Left renal cortex interstitium (tissue), 4 donors: Measurements from ENCODE around the gene NDST1. TPM values are rescaled to one million over a fixed set of nuclear protein-coding genes. Genes with fewer than 3 reads are reported as not detected.
"Not testable (repeated sequence)": the region's sequence is repeated elsewhere in the genome, so short reads cannot be mapped to it uniquely, and the experiment has no call there.

Experiments
- DNase-seq, 4 donors: peaks; one replicate each; pipeline ENCODE4 v3.0.0-alpha.2; 2013; ENCODE audit warnings: low read depth in 4 of 4, low spot score in 2 of 4, missing footprints in 1 of 4
- polyA plus RNA-seq, 4 donors: library from polyadenylated mRNA; unstranded; fragments of 120-200 nt; gene quantifications; one replicate each; pipeline ENCODE4 v1.2.1, GENCODE V29; 2013; ENCODE audit not compliant: insufficient read length in 4 of 4

The NDST1 gene
- polyA plus RNA-seq, 4 donors: 53.3 to 68.6 (median 57.9) TPM

DNA sequence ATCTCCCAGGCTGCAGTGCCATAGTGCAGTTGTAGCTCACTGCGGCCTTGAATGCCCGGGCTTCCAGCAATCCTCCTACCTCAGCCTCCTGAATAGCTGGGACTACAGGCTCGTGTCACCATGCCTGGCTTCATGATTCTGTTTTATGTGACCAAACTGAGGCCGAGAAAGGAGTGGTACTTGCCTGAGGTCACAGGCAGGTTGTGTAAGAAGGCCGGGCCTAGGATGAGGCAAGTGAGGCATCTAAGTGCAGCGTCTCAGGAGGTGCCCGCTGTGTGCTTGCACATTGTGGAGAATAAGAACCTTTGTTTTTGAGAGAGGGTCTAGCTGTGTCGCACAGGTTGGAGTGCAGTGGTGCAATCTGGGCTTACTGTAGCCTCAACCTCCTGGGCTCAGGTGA, 2.1 kb upstream of the NDST1 start:
- DNase-seq: no peak

DNA sequence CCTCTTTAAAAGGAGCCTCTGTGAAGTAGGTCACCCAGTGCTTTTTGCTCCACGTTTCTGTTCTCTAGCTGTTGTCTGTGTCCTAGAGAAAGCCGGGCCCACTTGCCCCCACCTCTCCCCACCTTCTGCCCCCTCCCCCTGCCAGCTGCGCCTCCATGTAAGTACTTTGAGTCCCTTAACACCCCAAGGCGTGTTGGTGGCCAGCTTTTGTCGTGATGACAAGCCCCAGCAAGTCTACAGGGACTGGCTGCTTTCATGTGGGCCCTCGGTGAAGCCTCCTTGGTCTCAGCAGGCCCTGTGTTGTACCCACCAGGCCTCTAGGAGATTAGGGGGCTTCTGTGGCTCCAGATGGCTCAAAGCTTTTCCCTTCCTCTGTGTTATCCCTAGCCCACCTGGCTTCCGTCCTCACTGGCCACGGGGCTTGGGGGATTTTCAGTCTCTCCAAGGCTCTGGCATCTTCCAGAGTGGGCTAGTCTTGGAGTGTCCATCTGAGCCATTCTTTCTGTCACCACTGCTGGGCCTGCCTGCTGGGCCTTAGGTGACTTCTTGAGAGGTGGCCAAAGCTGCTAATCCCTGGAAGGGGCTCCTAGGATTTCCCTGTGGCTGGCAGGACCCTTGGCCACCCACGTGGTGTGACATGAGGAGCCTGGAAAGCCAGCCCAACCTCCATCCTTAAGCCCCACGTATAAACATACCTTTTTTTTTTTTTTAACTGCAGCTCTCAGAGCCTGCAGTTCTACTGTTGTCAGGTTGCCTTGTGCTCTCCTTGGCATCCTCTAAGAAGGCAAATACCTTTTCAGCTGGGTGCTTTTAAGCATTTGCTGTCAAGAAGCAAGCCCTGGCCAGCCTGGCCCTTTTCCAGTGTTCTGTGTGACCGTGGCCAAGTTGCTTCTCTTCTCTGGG, 1.1 kb upstream of the NDST1 start:
- DNase-seq: no peak

DNA sequence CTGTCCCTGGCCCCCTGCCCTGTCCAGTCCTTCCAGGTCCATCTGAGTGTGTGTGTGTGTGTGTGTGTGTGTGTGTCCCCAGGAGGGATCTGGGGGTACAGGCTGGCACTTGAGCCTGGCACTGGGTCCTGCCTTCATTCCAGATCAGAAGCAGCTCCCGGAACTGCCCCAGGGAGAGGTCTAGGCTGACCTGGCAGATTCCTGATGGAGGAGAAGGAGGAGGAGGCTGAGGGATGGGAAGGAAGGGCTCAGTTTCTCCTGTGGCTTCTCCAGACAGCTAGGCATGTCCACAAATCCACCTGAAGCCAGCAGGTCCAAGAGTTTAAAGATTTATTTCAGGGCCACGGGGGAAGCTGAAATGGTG, 328 bp downstream of the NDST1 start:
- no peak for DNase-seq

DNA sequence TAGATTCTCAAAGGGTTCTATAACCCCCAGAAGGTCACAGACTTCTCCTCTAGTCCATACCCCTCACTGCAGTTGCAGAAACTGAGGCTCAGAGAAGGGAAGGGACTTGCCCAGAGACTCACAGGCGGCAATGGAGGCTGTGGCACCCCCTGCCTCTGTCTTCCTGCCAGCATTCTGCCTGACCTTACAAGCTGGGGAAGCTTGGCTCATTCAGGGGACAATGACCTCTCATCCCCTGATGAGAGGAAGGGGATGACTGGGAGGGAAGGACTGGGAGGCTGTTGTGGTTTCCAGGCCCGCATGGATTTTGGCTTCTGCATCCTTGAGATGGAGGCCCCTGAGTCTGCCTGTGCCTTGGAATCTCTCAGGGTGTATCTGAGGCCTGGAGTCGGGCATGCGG, 897 bp downstream of the NDST1 start:
- DNase-seq: no peak

DNA sequence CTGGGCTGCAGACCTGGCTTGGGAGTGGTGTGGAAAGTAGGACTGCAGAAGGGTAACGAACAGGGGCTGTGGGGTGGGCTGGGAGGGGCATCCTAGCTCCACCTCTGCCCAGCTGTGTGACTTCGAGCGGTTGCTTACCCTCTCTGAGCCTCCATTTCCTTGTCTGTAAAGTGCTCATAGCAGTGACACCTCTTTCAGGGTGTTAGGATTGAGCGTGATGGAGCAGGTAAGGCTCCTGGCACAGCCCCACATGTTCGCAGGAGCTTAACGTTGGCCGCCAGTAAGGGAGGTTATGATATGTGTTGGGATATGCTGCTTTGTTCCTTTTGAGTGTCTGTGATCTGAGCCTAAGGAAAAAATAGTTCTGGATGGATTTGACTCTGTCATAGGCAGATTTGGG, 2.1 kb downstream of the NDST1 start:
- DNase-seq: no peak

DNA sequence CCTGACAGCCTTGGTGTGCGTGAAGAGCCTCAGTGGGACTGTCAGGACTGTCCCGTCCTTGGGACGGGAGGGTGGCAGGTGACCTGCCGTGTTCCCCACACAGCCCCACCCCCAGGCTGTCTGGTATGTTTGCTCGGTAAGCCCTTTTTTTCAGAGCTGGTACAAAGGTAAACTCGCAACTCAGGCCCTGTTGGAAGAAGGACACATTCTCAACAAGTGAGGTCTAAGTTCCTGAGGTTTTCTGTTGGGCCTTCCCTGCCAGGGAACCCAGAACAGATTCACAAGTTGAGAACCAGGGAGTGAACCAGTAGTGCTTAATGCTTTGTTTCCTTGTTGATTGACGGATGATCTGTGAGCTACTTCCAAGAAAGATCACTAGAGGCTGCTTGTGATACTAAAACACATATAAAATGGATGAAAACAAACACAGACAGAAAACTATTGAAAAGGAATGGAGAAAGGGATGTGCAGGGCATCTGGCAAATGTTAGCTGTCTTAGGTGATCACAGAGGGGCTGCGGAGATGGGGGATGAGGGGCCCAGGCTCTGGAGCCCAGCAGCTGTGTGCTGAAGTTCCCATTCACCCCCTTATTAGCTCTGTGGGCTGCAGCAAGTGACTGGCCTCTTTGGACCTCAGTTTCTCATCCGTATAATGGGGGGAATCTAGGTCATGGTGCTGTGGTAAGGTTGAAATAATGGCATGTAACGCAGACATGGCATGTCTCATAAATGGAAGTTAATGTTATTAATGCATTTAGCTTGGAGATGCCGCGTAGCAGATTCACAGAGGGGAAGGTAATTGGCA, 2.7 kb downstream of the NDST1 start:
- DNase-seq: no peak

DNA sequence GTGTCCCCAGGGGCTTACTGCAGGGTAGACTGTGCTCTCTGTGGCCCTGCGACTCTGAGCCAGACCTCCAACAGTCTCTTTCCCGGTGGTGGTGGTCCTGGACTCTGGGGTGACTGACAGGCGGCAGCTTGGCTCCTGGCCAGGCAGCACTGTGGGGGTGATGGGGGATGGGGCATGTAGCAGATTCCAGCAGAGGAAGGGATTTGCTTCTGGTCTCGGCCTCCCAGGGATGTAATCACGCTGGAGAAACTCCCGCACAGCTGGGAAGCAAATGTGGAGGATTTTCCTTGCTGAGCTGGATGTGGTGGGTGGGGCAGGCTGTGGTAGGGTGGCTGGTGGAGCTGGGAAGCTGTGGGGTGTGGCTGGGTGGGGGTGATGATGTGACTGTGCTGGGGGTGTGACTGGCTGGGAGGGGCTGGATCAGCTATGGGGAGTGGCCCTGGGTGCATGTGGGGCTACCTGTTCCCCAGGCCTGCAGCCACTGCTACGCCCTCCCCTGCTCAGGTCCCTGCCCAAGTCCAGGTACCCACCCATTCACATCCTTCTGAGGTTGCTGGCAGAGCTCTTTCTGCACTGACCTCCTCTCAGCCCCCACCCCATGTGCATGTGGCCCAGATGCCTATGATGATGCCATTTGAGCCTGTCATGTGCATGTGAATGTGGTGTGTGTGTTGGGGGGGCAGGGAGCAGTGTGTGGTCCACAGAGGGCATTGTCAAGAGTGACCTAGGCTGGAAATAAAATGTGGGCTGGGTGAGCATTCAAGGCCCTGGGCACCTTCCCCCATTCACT, 3.8 kb downstream of the NDST1 start:
- DNase-seq: no peak

DNA sequence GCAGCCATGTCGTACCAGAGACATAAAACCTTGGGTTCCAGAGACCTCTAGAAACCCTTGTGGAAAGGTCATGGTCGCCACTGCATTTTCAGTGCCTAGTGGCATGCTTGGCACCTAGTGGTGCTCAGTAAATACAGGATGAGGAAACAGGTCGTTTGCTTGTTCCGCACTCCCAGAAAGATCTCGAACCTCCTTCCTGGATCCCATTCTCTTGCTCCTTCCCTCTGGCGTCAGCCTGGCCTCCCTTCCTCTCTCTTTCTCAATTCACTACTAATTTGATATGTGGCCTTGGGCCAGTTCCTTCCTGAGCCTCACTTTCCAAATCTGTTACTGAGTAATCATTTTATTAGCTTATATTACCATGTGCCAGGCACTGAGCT, 4.4 kb downstream of the NDST1 start:
- no peak for DNase-seq

DNA sequence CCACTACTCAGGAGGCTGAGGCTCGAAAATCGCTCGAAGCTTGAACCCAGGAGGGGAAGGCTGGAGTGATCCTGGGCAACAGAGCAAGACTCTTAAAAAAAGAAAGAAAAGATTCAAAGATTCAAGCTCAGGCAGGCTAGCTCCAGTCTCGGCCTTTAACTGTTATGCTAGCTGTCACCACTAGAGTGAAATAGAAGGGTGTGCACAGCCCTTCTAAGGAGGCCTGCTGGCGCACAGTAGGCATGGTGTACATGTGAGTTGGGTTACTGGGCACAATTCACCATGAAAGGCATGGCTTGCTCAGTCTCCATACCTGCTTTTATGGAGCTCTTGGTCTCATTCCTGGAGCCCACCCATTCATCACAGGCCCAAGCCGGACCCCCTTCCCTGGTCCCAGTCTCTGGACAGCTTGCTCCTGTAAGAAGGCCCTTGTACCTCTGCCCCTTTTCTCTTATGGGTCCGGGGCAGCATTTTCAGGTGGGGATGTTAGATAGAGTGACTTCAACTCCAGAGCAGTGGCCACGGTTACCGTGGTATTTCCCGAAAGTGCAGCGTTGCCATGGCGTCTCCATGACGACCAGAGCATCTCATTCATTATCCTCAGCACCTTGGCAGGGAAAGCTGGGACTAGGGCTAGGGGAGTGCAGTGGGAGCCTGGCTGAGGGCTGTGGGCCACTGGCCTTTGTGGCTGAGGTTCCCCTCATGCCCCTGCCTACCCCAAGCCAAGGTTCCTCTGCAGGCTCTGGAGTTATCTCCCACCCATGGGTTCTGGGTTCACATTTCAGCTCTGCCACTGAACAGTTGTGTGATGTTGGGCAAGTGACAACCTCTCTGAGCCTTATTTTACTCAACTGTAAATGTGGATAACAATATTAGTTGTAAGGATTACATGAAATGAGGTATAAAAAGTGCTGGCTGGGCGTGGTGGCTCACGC, 5.7 kb downstream of the NDST1 start:
- DNase-seq: no peak

DNA sequence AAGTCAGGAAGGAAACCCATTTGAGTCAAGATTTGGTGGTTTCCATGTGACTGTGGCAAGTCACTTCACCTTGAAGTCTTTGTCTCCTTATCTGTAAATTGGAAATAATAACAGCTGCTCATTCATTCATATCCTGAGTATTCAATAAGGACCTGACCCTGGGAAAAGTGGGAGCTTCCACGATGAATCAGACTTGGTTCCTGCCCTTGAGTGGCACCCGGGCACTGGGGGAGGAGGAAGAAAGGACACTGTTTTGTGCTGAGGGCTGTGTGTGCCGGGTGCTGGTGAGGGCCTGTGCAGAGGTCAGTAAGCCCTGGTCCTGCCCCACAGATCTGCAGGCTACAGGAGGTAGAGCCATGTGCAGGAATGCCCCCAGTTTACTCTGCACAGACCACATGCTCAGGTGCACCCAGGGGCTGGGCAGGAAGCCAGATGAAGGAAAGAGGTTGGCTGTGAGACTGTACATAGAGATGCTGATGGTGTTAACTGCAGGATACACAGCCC, 6.8 kb downstream of the NDST1 start:
- DNase-seq: no peak

DNA sequence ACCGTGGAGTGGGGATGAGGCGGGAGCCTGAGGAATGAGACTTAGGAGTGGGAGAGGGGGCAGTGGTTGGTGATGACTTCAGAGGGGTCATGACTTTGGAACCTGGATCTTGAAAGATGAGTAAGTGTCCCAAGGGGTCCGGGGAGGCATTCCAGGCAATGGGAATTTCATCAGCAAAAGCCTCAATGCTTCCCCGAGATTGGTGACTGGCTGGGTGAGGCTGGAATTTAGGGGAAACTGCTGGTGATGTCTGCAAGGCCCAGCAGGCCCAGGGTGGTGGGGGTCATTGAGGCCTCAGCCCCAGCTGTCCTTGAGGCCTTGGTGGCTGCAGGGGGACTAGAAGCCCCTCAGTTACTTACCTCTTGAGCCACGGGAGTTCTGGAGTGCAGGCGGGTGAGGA, 7.5 kb downstream of the NDST1 start:
- DNase-seq: no peak

DNA sequence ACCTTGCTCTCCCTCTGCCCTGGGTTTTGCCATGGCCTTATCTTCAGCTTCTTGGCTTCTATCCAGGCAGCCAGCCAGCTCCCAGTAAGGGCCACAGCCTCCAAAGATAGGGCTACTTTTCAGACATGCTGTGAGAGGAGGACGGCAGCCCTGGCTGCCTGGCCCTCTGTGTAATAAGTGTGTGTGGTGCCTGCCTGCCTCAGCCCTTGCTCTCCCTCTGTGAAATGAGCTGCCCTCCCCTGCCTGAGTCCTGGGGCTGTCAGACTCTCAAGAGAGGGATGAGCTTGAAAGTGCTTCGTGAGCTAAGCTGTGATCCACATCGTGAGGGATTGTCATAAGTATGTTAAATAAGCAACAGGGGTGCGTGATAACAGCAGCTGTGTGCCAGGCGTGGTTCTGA, 8.1 kb downstream of the NDST1 start:
- no peak for DNase-seq

DNA sequence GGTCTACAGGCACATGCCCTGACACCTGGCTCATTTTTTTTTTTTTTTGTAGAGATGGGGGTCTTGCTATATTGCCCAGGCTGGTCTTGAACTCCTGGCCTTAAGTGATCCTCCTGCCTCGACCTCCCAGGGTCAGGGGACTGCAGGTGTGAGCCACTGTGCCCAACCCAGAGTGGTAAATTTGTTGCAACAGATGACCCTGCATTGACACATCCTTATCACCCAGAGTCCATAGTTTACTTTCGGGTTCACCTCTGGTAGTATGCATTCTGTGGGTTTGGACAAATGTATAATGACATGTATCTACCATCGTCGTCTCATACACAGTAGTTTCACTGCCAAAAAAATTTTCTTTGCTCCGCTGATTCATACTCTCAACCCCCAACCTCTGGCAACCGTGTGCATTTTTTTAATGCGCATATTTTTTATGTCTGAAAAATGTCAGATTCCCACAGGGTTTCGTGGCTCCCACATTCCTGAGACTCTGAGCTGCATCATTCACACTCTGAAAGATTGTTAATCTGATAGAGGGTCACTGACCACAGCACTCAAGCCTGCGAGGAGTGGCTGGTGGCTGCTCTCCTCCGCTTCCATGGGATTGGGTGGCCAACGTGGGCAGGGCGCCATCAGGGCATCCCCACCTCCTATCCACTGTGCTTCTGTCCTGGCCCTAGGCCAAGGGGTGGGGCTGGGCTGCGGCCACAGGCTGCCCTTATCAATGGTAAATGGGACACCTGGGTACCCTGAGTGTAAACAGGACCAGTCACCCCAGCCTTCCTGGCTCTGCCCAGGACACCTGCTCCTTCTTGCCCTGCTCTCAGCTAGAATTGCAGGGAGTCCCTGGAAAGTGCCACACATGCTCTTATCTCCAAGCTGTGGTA, 9.6 kb downstream of the NDST1 start:
- no peak for DNase-seq

DNA sequence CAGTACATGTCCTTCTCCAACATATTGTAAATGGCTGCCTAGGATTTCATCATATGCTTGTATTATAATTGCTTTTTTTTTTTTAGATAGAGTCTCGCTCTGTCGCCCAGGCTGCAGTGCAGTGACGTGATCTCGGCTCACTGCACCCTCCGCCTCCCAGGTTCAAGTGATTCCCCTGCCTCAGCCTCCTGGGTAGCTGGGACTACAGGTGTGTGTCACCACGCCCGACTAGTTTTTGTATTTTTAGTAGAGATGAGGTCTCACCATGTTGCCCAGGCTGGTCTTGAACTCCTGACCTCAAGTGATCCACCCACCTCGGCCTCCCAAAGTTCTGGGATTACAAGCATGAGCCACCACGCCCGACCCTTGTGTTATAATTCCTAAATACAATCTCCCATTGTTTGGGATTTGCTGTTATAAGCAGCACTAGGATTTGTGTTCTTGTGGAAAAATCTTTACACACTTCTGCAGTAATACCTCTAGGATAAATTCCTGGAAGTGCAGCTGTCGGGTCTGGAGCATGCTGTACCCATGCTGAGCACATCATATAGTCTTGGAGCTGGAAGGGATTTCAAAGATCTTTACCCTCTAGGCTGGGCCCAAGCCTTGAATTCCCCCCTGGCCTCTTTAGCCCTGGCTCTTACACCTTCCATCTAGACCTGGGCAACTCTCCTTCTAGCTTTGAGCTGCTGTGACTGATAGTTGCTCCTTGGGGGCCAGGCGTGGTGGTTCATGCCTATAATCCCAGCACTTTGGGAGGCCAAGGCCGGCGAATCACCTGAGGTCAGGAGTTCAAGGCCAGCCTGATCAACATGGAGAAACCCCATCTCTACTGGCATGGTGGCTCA, 11.0 kb downstream of the NDST1 start:
- not testable (repeated sequence) for DNase-seq

DNA sequence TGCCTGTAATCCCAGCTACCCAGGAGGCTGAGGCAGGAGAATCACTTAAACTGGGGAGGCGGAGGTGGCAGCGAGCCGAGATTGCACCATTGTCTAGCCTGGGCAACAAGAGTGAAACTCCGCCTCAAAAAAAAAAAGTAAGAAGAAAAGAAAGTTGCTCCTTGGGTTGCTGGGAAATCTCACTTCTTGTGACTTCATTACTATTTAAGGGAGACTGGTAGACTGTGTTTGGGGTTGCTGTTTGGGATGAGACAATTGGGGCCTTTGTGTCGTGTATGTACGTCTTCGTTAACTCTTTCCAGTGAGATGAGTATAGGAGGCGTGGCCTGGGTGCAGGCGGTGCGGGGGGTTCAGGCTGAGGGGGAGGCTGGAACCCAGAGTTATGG, 11.6 kb downstream of the NDST1 start:
- no peak for DNase-seq

DNA sequence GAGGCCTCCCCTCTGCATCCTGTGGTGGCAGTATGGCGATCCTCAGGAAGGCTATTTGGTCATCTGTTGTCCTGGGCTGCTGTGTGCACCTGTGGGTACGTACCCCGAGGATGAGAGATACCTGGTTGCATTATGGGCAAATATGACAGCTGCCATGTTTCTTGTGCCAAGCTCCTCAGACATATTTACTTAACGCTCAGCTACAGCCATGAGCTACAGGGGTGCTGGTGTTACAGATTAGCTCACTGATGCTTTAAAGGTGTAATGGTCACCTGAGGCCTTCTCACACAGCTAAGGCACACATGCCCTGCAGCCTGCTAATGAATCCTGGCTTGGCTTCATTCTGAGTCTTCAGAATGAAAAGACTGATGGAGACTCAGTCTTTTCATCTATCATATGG, 12.0 kb downstream of the NDST1 start:
- no peak for DNase-seq

DNA sequence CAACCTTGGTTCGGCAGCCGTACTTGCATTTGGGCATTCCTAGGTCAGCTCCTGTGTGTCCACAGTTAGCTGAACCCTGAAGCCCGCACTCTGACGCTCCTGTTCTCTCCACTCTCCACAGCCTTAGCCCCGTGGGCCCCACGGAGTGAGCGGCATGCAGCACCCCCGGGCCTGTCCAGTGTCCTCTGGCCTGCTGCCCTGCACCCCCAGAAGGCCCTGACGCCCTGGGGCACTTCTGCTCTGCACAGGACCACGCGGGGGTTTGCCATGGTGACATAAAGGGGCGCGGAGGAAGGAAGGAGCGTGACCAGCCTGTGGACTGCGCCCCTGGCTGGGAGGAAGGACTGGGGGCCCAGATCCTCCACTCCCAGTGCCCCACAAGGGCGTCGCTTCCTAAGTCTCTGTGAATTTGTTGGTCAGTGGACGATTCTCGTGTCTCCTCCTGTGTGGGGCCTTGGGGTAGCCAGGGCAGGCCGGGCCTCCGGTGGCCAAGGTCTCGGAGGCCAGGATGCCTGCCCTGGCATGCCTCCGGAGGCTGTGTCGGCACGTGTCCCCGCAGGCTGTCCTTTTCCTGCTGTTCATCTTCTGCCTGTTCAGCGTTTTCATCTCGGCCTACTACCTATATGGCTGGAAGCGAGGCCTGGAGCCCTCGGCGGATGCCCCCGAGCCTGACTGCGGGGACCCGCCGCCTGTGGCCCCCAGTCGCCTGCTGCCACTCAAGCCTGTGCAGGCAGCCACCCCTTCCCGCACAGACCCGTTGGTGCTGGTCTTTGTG, 13.0 kb downstream of the NDST1 start:
- DNase-seq: no peak

DNA sequence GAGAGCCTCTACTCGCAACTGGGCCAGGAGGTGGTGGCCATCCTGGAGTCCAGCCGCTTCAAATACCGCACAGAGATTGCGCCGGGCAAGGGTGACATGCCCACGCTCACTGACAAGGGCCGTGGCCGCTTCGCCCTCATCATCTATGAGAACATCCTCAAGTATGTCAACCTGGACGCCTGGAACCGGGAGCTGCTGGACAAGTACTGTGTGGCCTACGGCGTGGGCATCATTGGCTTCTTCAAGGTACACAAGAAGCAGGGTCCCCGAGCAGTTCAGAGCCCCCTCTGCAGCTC, 13.5 kb downstream of the NDST1 start:
- DNase-seq: no peak
